GM21529 (cell line): Measurements from ENCODE around the gene TNKS2.
A peak's percentile ranks its signal among the peaks of the same experiment; 100 is the strongest.
"Not testable (repeated sequence)": the region's sequence is repeated elsewhere in the genome, so short reads cannot be mapped to it uniquely, and the experiment has no call there.

ENCODE experiments used
- ATAC-seq: cut with Tn5 transposase; IDR thresholded peaks from one replicate; pipeline ENCODE4 v1.9.1; 2021; ENCODE audit not compliant: unreplicated experiment

TNKS2 gene

DNA sequence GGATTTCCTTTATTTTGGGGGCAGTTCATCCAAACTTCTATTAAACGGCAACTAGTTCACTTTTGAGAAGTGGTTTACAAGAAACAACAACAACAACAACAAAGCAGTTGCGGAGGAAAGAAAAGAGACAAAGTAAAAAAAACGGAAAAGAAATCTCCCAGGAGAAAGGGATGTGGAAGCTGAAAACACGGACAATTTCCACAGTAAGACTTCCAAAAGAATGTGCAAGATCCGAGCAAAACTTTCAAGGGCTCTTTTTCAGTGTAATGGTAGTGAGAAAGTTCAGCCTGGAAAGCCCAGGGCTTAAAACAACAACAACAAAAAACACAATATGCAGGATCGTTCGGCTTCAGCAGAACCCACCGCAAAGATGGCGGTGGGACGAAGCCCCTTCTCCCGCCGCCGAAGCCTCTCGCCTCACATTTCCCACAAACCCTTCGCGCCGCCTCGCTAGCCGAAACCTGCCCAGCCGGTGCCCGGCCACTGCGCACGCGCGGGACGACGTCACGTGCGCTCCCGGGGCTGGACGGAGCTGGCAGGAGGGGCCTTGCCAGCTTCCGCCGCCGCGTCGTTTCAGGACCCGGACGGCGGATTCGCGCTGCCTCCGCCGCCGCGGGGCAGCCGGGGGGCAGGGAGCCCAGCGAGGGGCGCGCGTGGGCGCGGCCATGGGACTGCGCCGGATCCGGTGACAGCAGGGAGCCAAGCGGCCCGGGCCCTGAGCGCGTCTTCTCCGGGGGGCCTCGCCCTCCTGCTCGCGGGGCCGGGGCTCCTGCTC is at the start of gene TNKS2:
TNKS2 (plus strand) TSS at position 553 of the 775 bp plus-strand sequence. CDS start 265 bp downstream, outside the sequence.
- peak; percentile 73 for ATAC-seq

DNA sequence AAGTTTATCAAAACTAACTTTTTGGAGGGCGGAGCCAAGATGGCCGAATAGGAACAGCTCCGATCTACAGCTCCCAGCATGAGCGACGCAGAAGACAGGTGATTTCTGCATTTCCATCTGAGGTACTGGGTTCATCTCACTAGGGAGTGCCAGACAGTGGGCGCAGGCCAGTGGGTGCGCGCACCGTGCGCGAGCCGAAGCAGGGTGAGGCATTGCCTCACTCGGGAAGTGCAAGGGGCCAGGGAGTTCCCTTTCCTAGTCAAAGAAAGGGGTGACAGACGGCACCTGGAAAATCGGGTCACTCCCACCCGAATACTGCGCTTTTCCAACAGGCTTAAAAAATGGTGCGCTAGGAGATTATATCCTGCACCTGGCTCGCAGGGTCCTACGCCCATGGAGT is 48.6 kb upstream of the TNKS2 start:
- not testable (repeated sequence) for ATAC-seq

DNA sequence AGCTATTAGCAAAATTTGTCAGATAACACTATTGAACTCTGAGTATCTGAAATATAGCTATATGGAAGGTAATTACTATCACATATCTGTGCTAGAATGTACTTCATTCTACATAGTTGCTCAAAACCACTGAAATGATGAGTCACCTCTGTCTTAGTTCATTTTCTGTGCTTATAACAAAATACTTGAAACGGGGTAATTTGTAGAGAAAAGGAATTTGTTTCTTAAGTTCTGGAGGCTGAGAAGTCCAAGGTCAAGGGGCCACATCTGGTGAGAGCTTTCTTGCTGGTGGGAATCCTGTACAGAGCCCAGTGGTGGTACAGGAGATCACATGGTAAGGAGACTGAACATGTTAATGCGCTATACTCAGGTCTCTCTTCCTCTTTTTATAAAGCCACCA is 41.9 kb upstream of the TNKS2 start:
- ATAC-seq, result no peak

DNA sequence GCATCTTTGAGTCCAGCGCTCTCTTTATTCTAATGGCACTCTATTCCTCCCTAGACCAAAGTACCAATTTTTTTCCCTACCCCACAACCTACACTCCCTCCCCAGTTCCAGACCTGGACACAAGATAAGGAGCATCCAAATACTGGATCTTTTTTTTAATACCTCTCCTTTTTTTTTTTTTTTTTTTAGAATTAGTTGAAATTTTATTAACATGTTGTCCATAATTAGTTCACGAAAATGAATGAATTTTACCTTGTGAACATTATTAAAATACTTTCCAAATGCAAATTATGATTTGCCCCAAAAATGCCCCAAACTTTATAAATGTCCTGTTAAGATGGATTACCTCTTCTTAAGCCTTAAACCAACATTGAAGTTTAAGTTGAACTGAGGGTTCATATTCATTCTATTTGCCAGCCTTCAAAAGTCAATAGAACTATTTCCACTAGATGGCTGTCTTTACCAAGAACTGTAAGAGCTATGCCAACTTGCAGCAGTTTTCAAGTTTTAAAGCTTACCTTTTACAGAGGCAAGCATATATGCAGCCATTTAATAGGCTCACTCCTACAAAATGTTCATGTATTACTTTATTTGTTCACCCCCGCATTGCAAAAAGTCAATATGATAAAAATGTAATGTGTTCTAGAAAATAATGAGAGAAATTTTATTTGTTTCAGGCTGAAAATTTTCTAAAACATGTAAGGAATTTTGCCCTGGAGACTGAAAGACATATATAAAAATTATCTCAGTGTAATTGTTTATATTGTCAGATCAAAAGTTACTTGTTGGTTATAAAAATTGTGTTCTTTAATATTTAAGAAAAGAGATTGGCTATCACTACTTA is 39.7 kb upstream of the TNKS2 start:
- no peak for ATAC-seq

DNA sequence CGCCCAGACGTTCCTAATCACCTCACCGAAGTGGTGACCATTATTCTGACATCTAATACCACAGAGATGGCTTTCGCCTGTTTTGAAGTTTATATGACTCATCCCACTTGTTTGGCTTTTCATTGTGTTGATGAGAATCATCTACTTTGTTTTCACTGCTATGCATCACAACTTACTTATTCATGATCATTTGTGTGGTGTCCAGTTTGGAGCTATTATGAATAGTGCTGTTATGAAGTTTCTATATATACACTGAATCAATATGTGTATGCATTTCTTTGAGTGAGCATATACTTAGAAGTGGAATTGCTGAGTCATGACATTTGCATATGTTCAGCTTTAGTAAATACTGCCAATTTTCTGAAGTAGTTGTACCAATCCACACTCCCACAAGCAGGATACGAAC is 38.6 kb upstream of the TNKS2 start:
- no peak for ATAC-seq

DNA sequence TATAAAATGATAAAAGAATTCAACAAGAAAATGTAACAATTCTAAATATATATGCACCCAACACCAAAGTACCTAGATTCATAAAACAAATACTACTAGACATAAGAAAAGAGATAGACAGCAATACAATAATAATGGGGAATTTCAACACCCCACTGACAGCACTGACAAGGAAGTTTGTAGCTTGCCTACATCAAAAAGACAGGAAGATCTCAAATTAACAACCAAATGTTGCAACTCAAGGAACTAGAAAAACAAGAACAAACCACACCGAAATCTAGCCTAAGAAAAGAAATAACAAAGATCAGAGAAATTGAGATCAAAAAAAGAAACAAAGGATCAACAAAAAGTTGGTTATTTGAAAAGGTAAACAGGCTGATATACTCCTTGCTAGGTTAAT is 36.5 kb upstream of the TNKS2 start:
- no peak for ATAC-seq

DNA sequence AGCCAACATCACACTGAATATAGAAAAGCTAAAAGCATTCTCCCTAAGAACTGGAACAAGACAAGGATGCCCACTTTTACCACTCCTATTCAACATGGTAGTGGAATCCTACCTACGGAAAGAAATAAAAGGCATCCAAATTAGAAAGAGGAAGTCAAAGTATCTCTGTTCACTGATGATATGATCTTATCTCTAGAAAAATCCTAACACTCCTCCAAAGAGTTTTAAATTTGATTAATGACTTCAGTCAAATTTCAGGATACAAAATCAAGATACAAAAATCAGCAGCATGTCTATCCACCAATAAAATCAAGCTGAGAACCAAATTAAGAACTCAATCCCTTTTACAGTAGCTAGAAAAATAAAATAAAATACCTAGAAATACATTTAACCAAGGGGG is 35.3 kb upstream of the TNKS2 start:
- no peak for ATAC-seq

DNA sequence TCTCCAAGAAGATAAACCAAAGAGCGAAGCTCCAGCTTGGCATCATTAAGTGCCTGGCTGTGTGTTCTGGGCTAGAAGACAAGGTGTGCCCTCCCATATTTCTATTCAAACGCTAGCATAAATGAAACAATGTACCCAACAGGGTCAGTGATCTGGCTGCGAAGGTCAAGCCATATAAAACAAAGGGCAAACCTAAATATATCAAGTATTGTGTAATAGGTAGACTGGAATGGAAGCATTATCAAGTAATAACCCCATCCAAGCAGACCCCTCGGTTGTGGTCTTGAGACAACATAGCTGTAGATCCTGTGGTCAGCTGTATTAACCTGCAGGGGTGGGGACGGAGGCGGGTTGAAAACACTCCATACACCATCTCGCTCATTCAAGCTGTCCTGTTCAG is 31.6 kb upstream of the TNKS2 start:
- ATAC-seq, result no peak

DNA sequence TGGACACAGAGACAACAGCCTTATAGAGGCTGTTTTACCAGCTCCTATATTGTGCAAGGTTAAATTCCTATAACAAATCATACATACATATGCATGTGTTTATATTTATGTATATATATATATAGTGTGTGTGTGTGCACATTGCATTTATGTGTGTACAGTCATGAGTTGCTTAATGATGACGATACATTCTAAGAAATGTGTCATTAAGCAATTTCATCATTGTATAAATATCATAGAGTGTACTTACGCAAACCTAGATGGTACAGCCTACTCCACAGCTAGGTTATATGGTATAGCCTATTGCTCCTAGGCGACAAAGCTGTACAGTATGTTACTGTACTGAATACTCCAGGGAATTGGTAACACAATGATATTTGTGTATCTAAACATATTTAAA is 30.1 kb upstream of the TNKS2 start:
- ATAC-seq, result no peak

DNA sequence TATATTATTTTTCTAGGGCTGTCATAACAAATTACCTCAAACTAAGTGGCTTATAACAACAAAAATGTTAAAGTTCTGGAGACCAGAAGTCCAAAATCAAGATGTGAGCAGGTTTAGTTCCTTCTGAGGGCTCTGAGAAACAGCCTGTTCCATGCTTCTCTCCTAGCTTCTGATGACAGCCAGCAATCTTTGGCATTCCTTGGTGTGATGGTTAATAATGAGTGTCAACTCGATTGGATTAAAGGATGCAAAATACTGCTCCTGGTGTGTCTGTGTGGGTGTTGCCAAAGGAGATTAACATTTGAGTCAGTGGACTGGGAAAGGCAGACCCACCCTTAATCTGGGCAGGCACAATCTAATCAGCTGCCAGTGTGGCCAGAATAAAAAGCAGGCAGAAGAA is 26.3 kb upstream of the TNKS2 start:
- no peak for ATAC-seq

DNA sequence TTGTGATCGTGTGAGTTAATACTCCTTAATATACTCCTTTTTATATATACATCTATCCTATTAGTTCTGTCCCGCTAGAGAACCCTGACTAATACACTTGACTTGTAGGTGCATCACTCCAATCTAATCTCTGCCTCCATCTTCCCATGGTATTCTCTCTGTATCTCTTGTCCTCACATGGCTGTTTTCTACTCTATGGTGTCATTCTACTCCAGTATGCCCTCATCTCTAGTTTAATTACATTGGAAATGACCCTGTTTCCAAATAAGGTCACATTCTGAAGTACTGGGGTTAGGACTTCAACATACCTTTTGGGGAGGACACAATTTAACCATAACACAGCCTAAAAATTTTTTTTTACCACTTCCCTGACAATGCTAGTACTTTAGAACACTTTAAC is 25.8 kb upstream of the TNKS2 start:
- ATAC-seq, result no peak

DNA sequence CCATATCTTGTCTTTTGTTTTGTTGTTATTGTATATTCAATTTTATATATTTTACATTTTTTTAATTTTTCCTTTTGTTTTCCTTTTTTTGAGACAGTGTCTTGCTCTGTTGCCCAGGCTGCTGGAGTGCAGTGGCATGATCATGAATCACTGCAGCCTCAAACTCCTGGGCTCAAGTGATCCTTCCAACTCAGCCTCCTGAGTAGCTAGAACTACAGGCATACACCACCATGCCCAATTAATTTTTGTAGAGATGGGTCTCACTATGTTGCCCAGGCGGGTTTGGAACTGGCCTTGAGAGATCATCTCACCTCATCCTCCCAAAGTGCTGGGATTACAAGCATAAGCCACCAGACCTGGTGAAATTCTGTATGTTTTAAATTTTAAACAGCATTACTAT is 25.4 kb upstream of the TNKS2 start:
- no peak for ATAC-seq

DNA sequence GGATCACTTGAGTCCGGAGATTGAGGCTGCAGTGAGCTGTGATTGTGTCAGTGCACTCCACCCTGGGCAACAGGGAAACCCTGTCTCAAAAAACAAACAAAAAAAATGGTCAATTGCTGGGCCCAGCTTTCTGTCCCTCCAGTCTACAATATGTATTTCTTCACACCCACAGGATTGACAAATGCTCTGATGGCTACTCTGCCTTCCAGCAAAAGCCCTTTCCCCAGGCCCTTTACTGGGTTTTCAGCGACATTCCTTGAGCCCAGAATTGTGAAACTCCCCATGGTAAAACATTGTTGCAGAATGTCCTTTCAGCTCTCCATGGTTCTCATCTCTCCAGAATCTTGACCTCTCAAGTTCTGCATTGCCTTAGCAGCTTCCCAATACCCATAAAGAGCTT is 23.7 kb upstream of the TNKS2 start:
- no peak for ATAC-seq

DNA sequence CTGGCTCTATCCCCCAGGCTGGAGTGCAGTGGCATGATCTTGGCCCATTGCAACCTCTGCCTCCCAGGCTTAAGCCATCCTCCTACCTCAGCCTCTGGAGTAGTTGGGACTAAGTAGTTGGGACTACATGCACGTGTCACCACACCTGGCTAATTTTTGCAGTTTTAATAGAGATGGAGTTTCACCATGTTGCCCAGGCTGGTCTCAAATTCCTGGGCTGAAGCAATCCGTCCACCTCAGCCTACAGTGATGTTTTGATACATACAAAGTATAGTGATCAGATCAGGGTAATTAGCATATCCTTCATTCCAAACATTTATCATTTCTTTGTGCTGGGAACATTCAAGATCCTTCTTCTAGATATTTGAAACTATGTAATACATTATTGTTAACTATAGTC is 22.5 kb upstream of the TNKS2 start:
- ATAC-seq, result no peak

DNA sequence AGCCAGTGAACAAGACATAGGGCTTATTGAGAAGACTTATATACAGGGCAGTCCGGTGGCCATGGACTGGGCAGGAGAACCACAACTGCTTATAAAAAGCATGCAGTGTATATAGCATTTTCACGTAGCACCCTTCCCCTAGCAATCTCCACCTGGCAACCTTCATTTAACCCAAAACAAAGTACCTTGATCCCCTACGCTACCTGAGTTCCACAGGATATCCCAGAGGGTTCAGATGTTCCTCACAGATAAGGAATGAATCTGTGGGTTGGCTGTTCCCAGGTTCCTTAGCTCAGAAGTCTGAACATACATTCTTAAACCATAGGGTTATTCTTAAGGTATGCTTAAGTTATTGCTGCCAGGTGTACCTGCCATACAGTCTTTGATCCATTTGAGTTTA is 22.0 kb upstream of the TNKS2 start:
- no peak for ATAC-seq

DNA sequence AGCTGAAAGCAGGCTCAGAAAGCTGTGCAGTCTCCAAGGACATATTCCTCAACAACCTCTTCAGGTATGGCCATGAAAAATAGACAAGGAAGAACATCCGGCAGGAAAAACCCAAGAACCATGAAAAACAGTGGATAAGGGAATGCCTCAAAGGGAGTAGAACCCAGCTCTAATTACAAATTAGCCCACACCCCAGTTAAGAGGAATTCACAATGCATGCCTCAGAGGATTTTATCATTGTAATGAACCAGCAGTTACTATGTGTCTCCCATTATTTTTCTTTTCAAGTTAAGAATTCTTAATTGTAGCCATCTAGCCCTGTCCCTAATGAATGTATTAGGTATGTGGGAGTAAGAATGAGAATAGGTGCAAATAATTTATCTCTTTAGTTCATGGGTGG is 19.7 kb upstream of the TNKS2 start:
- ATAC-seq, result no peak

DNA sequence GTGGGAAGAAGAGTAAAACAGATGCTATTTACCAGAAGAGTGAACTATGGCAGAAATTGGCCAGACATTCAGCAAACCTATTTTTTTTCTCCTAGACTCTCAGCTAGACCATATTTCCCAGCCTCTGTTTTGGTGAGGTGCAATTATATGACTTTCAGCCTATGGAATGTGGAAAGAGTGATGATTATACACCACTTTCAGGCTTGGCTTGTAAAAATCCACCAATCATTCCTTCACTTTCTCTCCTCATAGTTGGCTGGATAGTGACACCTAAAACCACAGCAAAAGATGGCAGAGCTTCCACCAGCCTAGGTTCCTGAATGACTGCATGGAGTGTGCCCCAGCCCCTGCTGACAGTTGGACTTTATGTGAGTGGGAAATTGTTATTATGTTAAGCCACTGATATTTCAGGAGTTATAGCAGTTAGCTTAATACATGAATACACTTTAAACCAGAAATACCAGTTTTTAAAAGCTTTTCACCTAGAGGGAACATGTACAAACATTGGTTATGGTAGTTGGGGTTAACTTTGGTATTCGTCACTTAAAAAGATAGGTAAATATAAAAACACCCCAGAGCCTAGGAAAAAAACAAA is 19.1 kb upstream of the TNKS2 start:
- no peak for ATAC-seq

DNA sequence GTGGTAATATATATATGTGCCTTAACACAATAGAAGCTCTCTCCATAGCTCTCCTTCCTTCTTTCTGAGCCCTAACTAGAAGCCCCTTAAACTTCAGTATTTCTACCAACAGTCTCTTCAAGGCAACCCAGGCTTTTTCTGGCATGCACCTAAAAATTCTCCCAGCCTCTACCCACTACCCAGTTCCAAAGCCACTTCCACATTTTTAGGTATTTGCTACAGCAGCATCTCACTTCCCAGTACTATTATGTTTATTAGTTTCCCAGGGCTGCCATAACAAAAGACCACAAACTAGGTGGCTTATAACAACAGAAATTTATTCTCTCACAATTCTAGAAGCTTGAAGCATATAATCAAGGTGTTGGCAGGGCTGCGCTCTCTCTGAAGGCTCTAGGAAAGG is 15.7 kb upstream of the TNKS2 start:
- no peak for ATAC-seq

DNA sequence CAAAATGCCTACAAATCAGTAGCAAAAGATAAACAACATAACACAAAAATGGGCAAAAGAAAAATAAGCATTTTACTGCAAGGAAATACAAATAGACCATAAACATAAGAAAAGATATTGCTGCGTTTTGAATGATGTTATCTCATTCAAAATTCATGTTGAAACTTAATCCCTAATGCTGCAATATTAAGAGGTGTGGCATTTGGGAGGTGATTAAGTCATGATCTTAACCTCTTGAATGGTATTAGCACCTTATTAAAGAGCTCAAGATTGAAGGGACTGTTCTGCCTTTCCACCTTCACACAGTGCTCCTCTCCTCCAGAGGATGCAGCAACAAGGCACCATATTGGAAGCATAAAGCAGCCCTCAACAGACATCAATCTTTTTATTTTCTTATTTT is 12.4 kb upstream of the TNKS2 start:
- ATAC-seq, result no peak

DNA sequence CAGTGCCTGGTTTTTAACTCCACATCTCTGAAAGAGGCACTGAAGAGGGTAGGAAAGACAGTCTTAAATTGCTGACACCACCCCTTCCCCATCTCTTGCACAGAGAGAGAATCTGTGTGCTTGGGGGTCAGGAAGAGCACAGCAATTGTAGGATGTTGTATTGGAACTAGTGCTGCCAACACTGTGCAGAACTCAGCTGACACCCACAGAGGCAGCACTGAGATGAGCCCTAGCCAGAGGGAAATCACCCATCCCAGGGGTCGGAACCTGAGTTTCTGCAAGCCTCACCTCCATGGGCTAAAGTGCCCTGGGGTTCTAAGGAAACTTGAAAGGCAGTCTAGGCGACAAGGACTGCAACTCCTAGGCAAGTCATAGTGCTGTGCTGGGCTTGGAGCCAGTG is 11.0 kb upstream of the TNKS2 start:
- no peak for ATAC-seq

DNA sequence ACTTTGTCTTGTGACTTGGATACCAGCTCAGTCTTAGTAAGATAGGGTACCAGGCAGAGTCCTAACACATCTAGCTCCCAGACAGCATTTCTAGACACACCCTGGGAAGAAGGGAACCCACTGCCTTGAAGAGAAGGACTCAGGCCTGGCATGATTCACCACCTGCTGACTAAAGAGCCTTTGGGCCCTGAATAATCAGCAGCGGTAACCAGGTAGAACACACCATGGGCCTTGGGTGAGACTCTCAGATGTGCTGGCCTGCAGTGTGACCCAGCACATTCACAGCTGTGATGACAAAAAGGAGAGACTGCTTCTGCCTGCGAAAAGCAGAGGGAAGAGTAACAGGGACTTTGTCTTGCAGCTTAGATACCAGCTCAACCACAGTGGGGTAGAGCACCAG is 10.4 kb upstream of the TNKS2 start:
- ATAC-seq, result no peak

DNA sequence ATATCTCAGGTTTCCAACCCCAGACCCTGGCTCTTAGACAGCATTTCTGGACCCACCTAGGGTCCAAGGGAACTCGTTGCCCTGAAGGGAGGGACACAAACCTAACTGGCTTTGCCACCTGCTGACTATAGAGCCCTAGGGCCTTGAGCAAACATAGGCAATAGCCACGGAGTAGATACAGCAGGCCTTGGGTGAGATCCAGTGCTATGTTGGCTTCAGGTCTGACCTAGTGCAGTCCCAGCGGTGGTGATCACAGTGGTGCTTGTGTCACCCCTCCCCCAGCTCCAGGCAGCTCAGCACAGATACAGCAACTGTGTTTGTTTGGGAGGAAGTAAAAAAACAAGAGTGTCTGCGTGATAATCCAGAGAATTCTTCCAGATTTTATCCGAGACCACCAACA is 9.7 kb upstream of the TNKS2 start:
- ATAC-seq, result no peak
